GM12878 (cell line): ENCODE data around the gene RICTOR. TPM values are rescaled to one million over a fixed set of nuclear protein-coding genes. Genes with fewer than 3 reads are reported as not detected.

Experiments used
- ATAC-seq: fragments of 200-7000 bp; cut with Tn5 transposase; 3 replicates; pipeline ENCODE4 v1.9.1; 2020; ENCODE audit warnings: mild to moderate bottlenecking, moderate library complexity
- BruUV-seq: library from RNA; stranded (reverse); fragments of 400-500 nt; replicated peaks from 2 replicates; lab custom pipeline; 2021; lab: Mats Ljungman, UMichigan
- CTCF ChIA-PET: fragments of 300-600 bp; sonication (Branson Sonifier 250); formaldehyde crosslinking; extraction: SDS; loops from one replicate; lab custom pipeline; 2021; ENCODE audit warnings: inconsistent platforms; lab: Yijun Ruan, JAX
- POLR2A ChIA-PET: fragments of 350-600 bp; formaldehyde crosslinking; extraction: SDS; loops from one replicate; lab custom pipeline; 2021; ENCODE audit warnings: inconsistent platforms; lab: Charles Lee
- RAD21 ChIA-PET: fragments of 300-600 bp; sonication (Branson Sonifier 250); formaldehyde crosslinking; loops from one replicate; lab custom pipeline; 2023; ENCODE audit warnings: antibody characterized with exemption; ENCODE audit not compliant: unreplicated experiment; lab: Charles Lee
- SMC1A ChIA-PET: fragments of 300-600 bp; sonication (Branson Sonifier 250); formaldehyde crosslinking; loops from one replicate; lab custom pipeline; 2023; ENCODE audit not compliant: unreplicated experiment, uncharacterized antibody; lab: Charles Lee
- DNase-seq: peaks from one replicate; pipeline ENCODE4 v3.0.0-alpha.2; 2011; ENCODE audit warnings: low read depth, low spot score
- FAIRE-seq: peaks from 3 replicates; lab custom pipeline; 2011; peaks lifted over from hg19 to GRCh38; lab: Jason Lieb, UNC
- H2AFZ ChIP-seq: 2 replicates; pipeline ENCODE4 v1.6.0; 2011; ENCODE audit warnings: low read depth, low read length, control low read depth; ENCODE audit not compliant: control insufficient read depth
- H3K27ac ChIP-seq: 2 replicates; pipeline ENCODE4 v1.5.1; 2011; ENCODE audit warnings: control low read depth; ENCODE audit not compliant: control insufficient read depth, insufficient read depth
- H3K27me3 ChIP-seq, 2 experiments: replicated peaks in 1 of 2; 2 replicates each; pipeline versions ENCODE4 v1.6.0 to v1.6.1; 2011; ENCODE audit warnings: low read length in 1 of 2; ENCODE audit not compliant: control insufficient read depth in 2 of 2, insufficient read depth in 2 of 2
- H3K36me3 ChIP-seq, 2 experiments: 2 replicates each; pipeline ENCODE4 v1.5.1; 2011; ENCODE audit warnings: low read length in 1 of 2; ENCODE audit not compliant: control insufficient read depth in 2 of 2, insufficient read depth in 2 of 2
- H3K4me1 ChIP-seq: 2 replicates; pipeline ENCODE4 v1.6.1; 2011; ENCODE audit warnings: mild to moderate bottlenecking, low read length, moderate library complexity, mixed read lengths; ENCODE audit not compliant: control insufficient read depth, insufficient read depth
- H3K4me2 ChIP-seq: 2 replicates; pipeline ENCODE4 v1.6.0; 2011; ENCODE audit warnings: control low read depth; ENCODE audit not compliant: control insufficient read depth, insufficient read depth
- H3K4me3 ChIP-seq: fragments of 200-600 bp; sonication (generic); 2 replicates; pipeline ENCODE4 v1.5.1; 2016
- H3K79me2 ChIP-seq: 2 replicates; pipeline ENCODE4 v1.6.0; 2011; ENCODE audit warnings: low read length; ENCODE audit not compliant: control insufficient read depth, insufficient read depth
- H3K9ac ChIP-seq: 2 replicates; pipeline ENCODE4 v1.8.0; 2011; ENCODE audit warnings: low read length, control low read depth, mixed read lengths; ENCODE audit not compliant: control insufficient read depth, insufficient read depth
- H3K9me3 ChIP-seq: replicated peaks from 3 replicates; pipeline ENCODE4 v1.5.1; 2011; ENCODE audit warnings: mild to moderate bottlenecking, low read length; ENCODE audit not compliant: control insufficient read depth, insufficient read depth
- H4K20me1 ChIP-seq: 2 replicates; pipeline ENCODE4 v1.6.0; 2011; ENCODE audit not compliant: control insufficient read depth, insufficient read depth
- ATF7 ChIP-seq: fragments of 450-650 bp; IDR thresholded peaks from 2 replicates; pipeline ENCODE4 v1.6.1; 2016; ENCODE audit warnings: low read depth, mild to moderate bottlenecking
- CREB1 ChIP-seq: IDR thresholded peaks from 2 replicates; pipeline ENCODE4 v1.6.1; 2012; ENCODE audit warnings: low read depth, mild to moderate bottlenecking, inconsistent platforms
- EZH2 ChIP-seq: IDR thresholded peaks from 2 replicates; pipeline ENCODE4 v1.6.1; 2012; ENCODE audit warnings: low read depth, mild to moderate bottlenecking, control low read depth, inconsistent platforms, low read length, borderline replicate concordance; ENCODE audit not compliant: control insufficient read depth
- FOXM1 ChIP-seq: IDR thresholded peaks from 2 replicates; pipeline ENCODE4 v1.6.1; 2012; ENCODE audit warnings: low read depth, mild to moderate bottlenecking, inconsistent platforms, low read length, moderate library complexity
- JUNB ChIP-seq: IDR thresholded peaks from 2 replicates; pipeline ENCODE4 v1.6.1; 2016; ENCODE audit warnings: antibody characterized with exemption, mild to moderate bottlenecking
- KAT2A ChIP-seq: conservative IDR thresholded peaks from 2 replicates; pipeline ENCODE4 v1.6.1; 2011; ENCODE audit warnings: low read depth, low read length; ENCODE audit not compliant: control insufficient read depth
- PML ChIP-seq: IDR thresholded peaks from 2 replicates; pipeline ENCODE4 v1.6.1; 2012; ENCODE audit warnings: low read length, inconsistent platforms
- RBBP5 ChIP-seq: fragments of 200-600 bp; sonication (generic); conservative IDR thresholded peaks from 2 replicates; pipeline ENCODE4 v1.6.1; 2016
- SP1 ChIP-seq: IDR thresholded peaks from one replicate; pipeline ENCODE4 v1.6.1; 2011; ENCODE audit warnings: low read depth, low read length
- SREBF1 ChIP-seq: IDR thresholded peaks from 2 replicates; pipeline ENCODE4 v1.6.1; 2012; ENCODE audit warnings: mild to moderate bottlenecking, low read length
- USF1 ChIP-seq: IDR thresholded peaks from 2 replicates; pipeline ENCODE4 v1.6.1; 2011; ENCODE audit warnings: borderline replicate concordance, low read depth, mild to moderate bottlenecking, moderate library complexity, mixed read lengths, low read length; ENCODE audit not compliant: insufficient read depth; ENCODE audit errors: extremely low read length
- ZNF622 ChIP-seq: fragments of 450-650 bp; IDR thresholded peaks from 2 replicates; pipeline ENCODE4 v1.6.1; 2017; ENCODE audit warnings: mild to moderate bottlenecking, inconsistent platforms
- WGBS: methylation state at CpG from one replicate; pipeline ENCODE4 v1.1.6; 2016; ENCODE audit warnings: low lambda C conversion rate; ENCODE audit not compliant: insufficient replicate concordance, insufficient coverage; ENCODE audit errors: missing lambda C conversion rate; 5-methylcytosine and 5-hydroxymethylcytosine counted together
- in situ Hi-C: fragments of 300-500 bp; cut with MboI; formaldehyde crosslinking; loops from 9 replicates; pipeline ENCODE4 v1.14.3; 2018; ENCODE audit warnings: mixed read lengths
- intact Hi-C: fragments of 100-400 bp; cut with micrococcal nuclease; formaldehyde crosslinking; loops from one replicate; pipeline ENCODE4 v1.14.2; 2022; ENCODE audit not compliant: unreplicated experiment
- polyA plus RNA-seq, 11 experiments: library from polyadenylated mRNA; depleted of rRNA in 4 of 11; unstranded in 6 of 11; stranded (reverse) in 5 of 11; fragments of >200 nt; fragmentation: Nextera tagmentation in 4 of 11; fragmentation: Illumina TruSeq in 1 of 11; extraction: Ambion mirVana in 4 of 11; extraction: Trizol in 1 of 11; gene quantifications; 1 replicate in 1 of 11; 2 replicates in 10 of 11; pipeline versions ENCODE4 v1.2.1 to v1.2.3, GENCODE V29; 2011 to 2016; ENCODE audit warnings: inconsistent platforms in 2 of 11, missing spikeins in 2 of 11, low read depth in 1 of 11
- total RNA-seq, 4 experiments: library from RNA; depleted of rRNA in 3 of 4; stranded (reverse); fragments of >200 nt in 3 of 4; fragmentation: Illumina TruSeq in 1 of 4; extraction: Trizol in 1 of 4; gene quantifications; 2 replicates each; pipeline versions ENCODE4 v1.2.1 to v1.2.3, GENCODE V29; 2013 to 2021

The RICTOR gene
- total and polyA plus RNA-seq, 10 of the 15 experiments (the other 5 are each of a cell fraction or from before 2014, with no cell fraction given) = 2.7 to 23.0 (median 6.9) TPM

- FAIRE-seq (no peak), DNase-seq (no peak), ATAC-seq (no peak)
- H3K4me3 ChIP-seq = no peak overlapping the region
- in situ Hi-C loops (no loop called here), intact Hi-C loops (no loop called here)
- no peak for TF ChIP-seq ATF7
- RAD21 ChIA-PET = no interaction called here
- no peak overlapping the region for H3K4me2 ChIP-seq
- H3K4me1 ChIP-seq = no peaks in the 10 kb centered on the region
- no peak overlapping the region for H3K27ac ChIP-seq
- H3K36me3 ChIP-seq = no peaks in the 10 kb centered on the region
- POLR2A ChIA-PET = no interaction called here
- no peaks in the 10 kb centered on the region for H3K79me2 ChIP-seq
- 4% methylated on average over 1 of the region's 1 CpG for WGBS
- no peaks in the 10 kb centered on the region for H3K9me3 ChIP-seq
- no TSS peak for BruUV-seq
- H2AFZ ChIP-seq = no peak overlapping the region
- CTCF ChIA-PET = interaction anchor here (1.1 to 2.5 kb wide), 6 partner anchors 15 to 256 kb away, joined by 3 to 10 read pairs (median 4); no protein-coding TSS in a partner anchor
- H4K20me1 ChIP-seq = no peaks in the 10 kb centered on the region
- no peaks in the 10 kb centered on the region for H3K27me3 ChIP-seq
- SMC1A ChIA-PET = interaction anchor here (0.8 to 1.2 kb wide), 3 partner anchors 15 to 303 kb away, joined by 3 to 5 read pairs (median 3); no protein-coding TSS in a partner anchor
- H3K9ac ChIP-seq = no peak overlapping the region
These were observed 45.8 kb upstream of the RICTOR start for GRCh38 chr5:39120052-39120420.

- FAIRE-seq = no peak
- H3K4me1 ChIP-seq = no peaks in the 10 kb centered on the region
- TF ChIP-seq RBBP5 (no peak), CREB1 (no peak), FOXM1 (no peak), SP1 (no peak), SREBF1 (no peak), JUNB (no peak), PML (no peak), KAT2A (no peak), ZNF622 (no peak), EZH2 (no peak), USF1 (no peak)
- H3K9ac ChIP-seq = no peak overlapping the region
- no peak overlapping the region for H2AFZ ChIP-seq
- no peak overlapping the region for H3K4me2 ChIP-seq
- no peaks in the 10 kb centered on the region for H3K79me2 ChIP-seq
- no peaks in the 10 kb centered on the region for H3K9me3 ChIP-seq
- SMC1A ChIA-PET = interaction anchor here (1.2 kb wide), 1 partner anchor 302 kb away, joined by 3 read pairs; no protein-coding TSS in a partner anchor
- H3K36me3 ChIP-seq = no peaks in the 10 kb centered on the region
- no peak for DNase-seq
- H3K4me3 ChIP-seq = no peak overlapping the region
- CTCF ChIA-PET = interaction anchor here (1.1 to 2.5 kb wide), 4 partner anchors 38 to 256 kb away, joined by 3 to 10 read pairs (median 4); no protein-coding TSS in a partner anchor
- no peaks in the 10 kb centered on the region for H4K20me1 ChIP-seq
- intact Hi-C loops (no loop called here), in situ Hi-C loops (no loop called here)
- H3K27me3 ChIP-seq = no peaks in the 10 kb centered on the region
- H3K27ac ChIP-seq = no peak overlapping the region
- RAD21 ChIA-PET = no interaction called here
- no peak for ATAC-seq
- WGBS = 12% methylated on average over 3 of the region's 3 CpGs
- no TSS peak for BruUV-seq
- POLR2A ChIA-PET = no interaction called here
These were observed 45.3 kb upstream of the RICTOR start for GRCh38 chr5:39119404-39120051.
